ENCODE results near the gene UBIAD1. TPM values are rescaled to one million over a fixed set of nuclear protein-coding genes. Genes with fewer than 3 reads are reported as not detected.

The UBIAD1 gene
- total and polyA plus RNA-seq, 8 donors, result 2.2 to 33.8 (median 5.9) TPM

DNA sequence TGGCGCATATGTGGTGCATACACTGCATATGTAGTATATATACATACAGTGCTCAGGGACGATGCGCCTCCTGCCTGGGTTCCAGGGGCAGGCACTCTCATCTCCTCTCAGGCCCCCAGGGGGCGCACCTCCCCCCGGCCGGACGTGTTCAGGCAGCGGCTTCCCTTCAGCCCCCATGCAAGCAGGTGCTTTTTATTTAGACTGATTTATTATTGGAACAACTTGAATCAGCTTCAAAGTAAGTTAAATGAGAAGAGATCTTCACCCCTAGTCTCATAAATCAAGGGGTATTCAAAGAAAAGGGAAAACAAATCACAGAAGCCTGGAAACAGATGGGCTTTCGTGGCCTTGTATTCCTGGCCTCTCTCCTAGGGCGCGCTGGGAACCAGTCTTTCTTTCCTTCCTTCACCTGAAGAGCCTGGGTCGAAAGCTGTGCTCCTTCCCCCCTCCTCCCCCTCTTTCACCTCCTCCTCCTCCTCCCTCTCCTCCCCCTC lies 64.6 kb downstream of the UBIAD1 start:
- no peaks in the 10 kb centered on the region for H3K9me3 ChIP-seq
- DNase-seq, result peak; percentile 48 to 77
- H3K4me3 ChIP-seq, result no peak overlapping the region
- H3K27ac ChIP-seq, result no peak overlapping the region
- H3K4me1 ChIP-seq, result peaks cover 0 to 18% (median 6%) of the 10 kb centered on the region in 4 donors
- WGBS, 5 donors, result 17 to 24% (median 19%) methylated on average over 12 of the region's 12 CpGs
- intact Hi-C loops (cut with DNase I; ENCODE audit: low total_unique reads), result no loop called here
- H3K27me3 ChIP-seq, result peaks cover 0 to 79% (median 10%) of the 10 kb centered on the region in 3 donors
- TF ChIP-seq CTCF (IDR thresholded peaks at IDR 0.05), result peak in 4 of 7 experiments; percentile 42 to 59 (median 46)
- TF ChIP-seq POLR2A (IDR thresholded peaks at IDR 0.05), result no peak
- no peaks in the 10 kb centered on the region for H3K36me3 ChIP-seq

Small RNAs within 50 kb of the gene (small RNA-seq; reads per million reads assigned to genes)
- 0 reads per million in 4 donors for gene RNU6-291P
- 0 reads per million in 4 donors for gene RPL39P6

Other genes with a start within 250 kb of the UBIAD1 start
- not detected for gene MASP2, start 226.0 kb upstream of the UBIAD1 start, total RNA-seq
- gene MASP2, start 226.0 kb upstream of the UBIAD1 start, polyA plus RNA-seq, result not detected
- 100 to 1,000 TPM in 1 of 5 donors, 10 to 100 TPM in 3, 1 to 10 TPM in 1; 9.0 to 108 (median 34.4) TPM for gene SRM, start 213.2 kb upstream of the UBIAD1 start, total RNA-seq
- 100 to 1,000 TPM in 1 of 3 donors, 10 to 100 TPM in 2; 78.5 to 149 (median 91.8) TPM for gene SRM, start 213.2 kb upstream of the UBIAD1 start, polyA plus RNA-seq
- gene EXOSC10, start 173.3 kb upstream of the UBIAD1 start, total RNA-seq, result 100 to 1,000 TPM in 1 of 5 donors, 10 to 100 TPM in 4; 15.1 to 118 (median 38.3) TPM
- 10 to 100 TPM; 21.6 to 43.2 (median 23.2) TPM for gene EXOSC10, start 173.3 kb upstream of the UBIAD1 start, polyA plus RNA-seq
- 1 to 10 TPM in 2 of 5 donors, not detected in 3; 1.6 to 2.6 TPM for gene ANGPTL7, start 83.8 kb upstream of the UBIAD1 start, total RNA-seq
- gene ANGPTL7, start 83.8 kb upstream of the UBIAD1 start, polyA plus RNA-seq, result under 1 TPM in 1 of 3 donors, not detected in 2; 0.55 TPM
- gene MTOR, start 10.6 kb upstream of the UBIAD1 start, total RNA-seq, result 10 to 100 TPM; 27.4 to 42.4 (median 35.2) TPM
- gene MTOR, start 10.6 kb upstream of the UBIAD1 start, polyA plus RNA-seq, result 10 to 100 TPM in 1 of 3 donors, 1 to 10 TPM in 2; 6.3 to 15.7 (median 8.7) TPM
- gene DISP3, start 206.0 kb downstream of the UBIAD1 start, total RNA-seq, result under 1 TPM in 1 of 5 donors, not detected in 4; 0.45 TPM
- under 1 TPM in 1 of 3 donors, not detected in 2; 0.08 TPM for gene DISP3, start 206.0 kb downstream of the UBIAD1 start, polyA plus RNA-seq